ENCODE data around the gene WASHC2A. TPM values are rescaled to one million over a fixed set of nuclear protein-coding genes. Genes with fewer than 3 reads are reported as not detected.
A peak's percentile ranks its signal among the peaks of the same experiment; 100 is the strongest.
"Not testable (repeated sequence)": the region's sequence is repeated elsewhere in the genome, so short reads cannot be mapped to it uniquely, and the experiment has no call there.

WASHC2A gene
- total RNA-seq, result 10 to 100 TPM; 31.0 to 36.9 TPM

- Mint-ChIP-seq H3K4me1 (ENCODE audit: low read depth) (peaks cover 12% of the 10 kb centered on the region), H3K27ac (peak within 1 kb of the TSS; percentile 89), H3K4me3 (peak within 1 kb of the TSS; percentile 76)
- CTCF ChIA-PET; H3K36me3 Mint-ChIP-seq (ENCODE audit: low read depth); H3K9me3 Mint-ChIP-seq (ENCODE audit: insufficient read depth); H3K27me3 Mint-ChIP-seq (ENCODE audit: low read depth); POLR2A ChIA-PET: not testable (repeated sequence)
- peak; percentile 96 for ATAC-seq
- DNase-seq, result peak; percentile 95
Measured at GRCh38 chr10:50067546-50068351, at the start of gene WASHC2A. Gene WASHC2A, plus strand, starts transcription at chr10:50067954. Its CDS starts 52 bp downstream, at chr10:50068006.

GRCh38 chr10:50019279-50019678 lies 48.5 kb upstream of the WASHC2A start:
- H3K4me3 Mint-ChIP-seq; POLR2A ChIA-PET; H3K36me3 Mint-ChIP-seq (ENCODE audit: low read depth); H3K9me3 Mint-ChIP-seq (ENCODE audit: insufficient read depth); CTCF ChIA-PET; H3K27me3 Mint-ChIP-seq (ENCODE audit: low read depth); H3K4me1 Mint-ChIP-seq (ENCODE audit: low read depth); DNase-seq; H3K27ac Mint-ChIP-seq; ATAC-seq: not testable (repeated sequence)

GRCh38 chr10:50020451-50021024 lies 47.2 kb upstream of the WASHC2A start:
- H3K9me3 Mint-ChIP-seq (ENCODE audit: insufficient read depth); ATAC-seq; H3K27ac Mint-ChIP-seq; H3K4me3 Mint-ChIP-seq; DNase-seq; CTCF ChIA-PET; H3K36me3 Mint-ChIP-seq (ENCODE audit: low read depth); H3K4me1 Mint-ChIP-seq (ENCODE audit: low read depth); POLR2A ChIA-PET; H3K27me3 Mint-ChIP-seq (ENCODE audit: low read depth): not testable (repeated sequence)

GRCh38 chr10:50021646-50022045 lies 46.1 kb upstream of the WASHC2A start:
- Mint-ChIP-seq H3K36me3 (ENCODE audit: low read depth) (no peaks in the 10 kb centered on the region), H3K9me3 (ENCODE audit: insufficient read depth) (no peaks in the 10 kb centered on the region), H3K27ac (no peak overlapping the region), H3K4me1 (ENCODE audit: low read depth) (no peaks in the 10 kb centered on the region), H3K4me3 (no peak overlapping the region), H3K27me3 (ENCODE audit: low read depth) (peaks cover 15% of the 10 kb centered on the region)
- DNase-seq, result no peak
- no peak for ATAC-seq
- ChIA-PET POLR2A (no interaction called here), CTCF (no interaction called here)

- not testable (repeated sequence) for ATAC-seq
Measured at GRCh38 chr10:50024716-50025383, 42.9 kb upstream of the WASHC2A start.

GRCh38 chr10:50025627-50026026 lies 42.1 kb upstream of the WASHC2A start:
- POLR2A ChIA-PET, result no interaction called here
- no peaks in the 10 kb centered on the region for H3K4me1 Mint-ChIP-seq (ENCODE audit: low read depth)
- H3K9me3 Mint-ChIP-seq (ENCODE audit: insufficient read depth), result no peaks in the 10 kb centered on the region
- no peak for ATAC-seq
- no peak for DNase-seq
- peaks cover 15% of the 10 kb centered on the region for H3K27me3 Mint-ChIP-seq (ENCODE audit: low read depth)
- no peak overlapping the region for H3K27ac Mint-ChIP-seq
- CTCF ChIA-PET, result no interaction called here
- H3K36me3 Mint-ChIP-seq (ENCODE audit: low read depth), result no peaks in the 10 kb centered on the region
- no peak overlapping the region for H3K4me3 Mint-ChIP-seq

More at GRCh38 chr10:50024716-50025383, 42.9 kb upstream of the WASHC2A start:
- H3K4me3 Mint-ChIP-seq; H3K36me3 Mint-ChIP-seq (ENCODE audit: low read depth); H3K27ac Mint-ChIP-seq; CTCF ChIA-PET; H3K9me3 Mint-ChIP-seq (ENCODE audit: insufficient read depth); H3K4me1 Mint-ChIP-seq (ENCODE audit: low read depth); POLR2A ChIA-PET; DNase-seq: not testable (repeated sequence)
- peaks cover 15% of the 10 kb centered on the region for H3K27me3 Mint-ChIP-seq (ENCODE audit: low read depth)

- POLR2A ChIA-PET, result no interaction called here
- no peak overlapping the region for H3K27ac Mint-ChIP-seq
- H3K27me3 Mint-ChIP-seq (ENCODE audit: low read depth), result peaks cover 15% of the 10 kb centered on the region
- no peak for DNase-seq
- no peaks in the 10 kb centered on the region for H3K9me3 Mint-ChIP-seq (ENCODE audit: insufficient read depth)
- H3K36me3 Mint-ChIP-seq (ENCODE audit: low read depth), result no peaks in the 10 kb centered on the region
- H3K4me3 Mint-ChIP-seq, result no peak overlapping the region
- CTCF ChIA-PET, result no interaction called here
- no peaks in the 10 kb centered on the region for H3K4me1 Mint-ChIP-seq (ENCODE audit: low read depth)
- no peak for ATAC-seq
Measured at GRCh38 chr10:50027195-50027594, 40.6 kb upstream of the WASHC2A start.

- no peak overlapping the region for H3K4me3 Mint-ChIP-seq
- no peaks in the 10 kb centered on the region for H3K9me3 Mint-ChIP-seq (ENCODE audit: insufficient read depth)
- ChIA-PET POLR2A (no interaction called here), CTCF (no interaction called here)
- H3K27me3 Mint-ChIP-seq (ENCODE audit: low read depth), result peaks cover 8% of the 10 kb centered on the region
- DNase-seq (no peak), ATAC-seq (no peak)
- no peaks in the 10 kb centered on the region for H3K4me1 Mint-ChIP-seq (ENCODE audit: low read depth)
- no peaks in the 10 kb centered on the region for H3K36me3 Mint-ChIP-seq (ENCODE audit: low read depth)
- no peak overlapping the region for H3K27ac Mint-ChIP-seq
Measured at GRCh38 chr10:50033481-50033880, 34.3 kb upstream of the WASHC2A start.

- POLR2A ChIA-PET; CTCF ChIA-PET; H3K27ac Mint-ChIP-seq; H3K36me3 Mint-ChIP-seq (ENCODE audit: low read depth); H3K4me1 Mint-ChIP-seq (ENCODE audit: low read depth); H3K27me3 Mint-ChIP-seq (ENCODE audit: low read depth); H3K4me3 Mint-ChIP-seq; H3K9me3 Mint-ChIP-seq (ENCODE audit: insufficient read depth); DNase-seq; ATAC-seq: not testable (repeated sequence)
Measured at GRCh38 chr10:50035337-50035736, 32.4 kb upstream of the WASHC2A start.

- ChIA-PET CTCF (interaction anchor here (1.2 kb wide), 1 partner anchor 450 kb away, joined by 3 read pairs; no protein-coding TSS in a partner anchor), POLR2A (no interaction called here)
- no peak overlapping the region for H3K27ac Mint-ChIP-seq
- H3K36me3 Mint-ChIP-seq (ENCODE audit: low read depth), result no peaks in the 10 kb centered on the region
- no peak for DNase-seq
- no peaks in the 10 kb centered on the region for H3K27me3 Mint-ChIP-seq (ENCODE audit: low read depth)
- no peak overlapping the region for H3K4me3 Mint-ChIP-seq
- ATAC-seq, result no peak
- no peaks in the 10 kb centered on the region for H3K4me1 Mint-ChIP-seq (ENCODE audit: low read depth)
- no peaks in the 10 kb centered on the region for H3K9me3 Mint-ChIP-seq (ENCODE audit: insufficient read depth)
Measured at GRCh38 chr10:50044941-50045664, 22.7 kb upstream of the WASHC2A start.

GRCh38 chr10:50046457-50046856 lies 21.3 kb upstream of the WASHC2A start:
- ATAC-seq; H3K36me3 Mint-ChIP-seq (ENCODE audit: low read depth); H3K27me3 Mint-ChIP-seq (ENCODE audit: low read depth); H3K4me1 Mint-ChIP-seq (ENCODE audit: low read depth); H3K4me3 Mint-ChIP-seq; H3K27ac Mint-ChIP-seq; H3K9me3 Mint-ChIP-seq (ENCODE audit: insufficient read depth); CTCF ChIA-PET; POLR2A ChIA-PET; DNase-seq: not testable (repeated sequence)

GRCh38 chr10:50047594-50047993 lies 20.2 kb upstream of the WASHC2A start:
- H3K4me3 Mint-ChIP-seq; DNase-seq; POLR2A ChIA-PET; H3K4me1 Mint-ChIP-seq (ENCODE audit: low read depth); H3K36me3 Mint-ChIP-seq (ENCODE audit: low read depth); ATAC-seq; H3K9me3 Mint-ChIP-seq (ENCODE audit: insufficient read depth); CTCF ChIA-PET; H3K27me3 Mint-ChIP-seq (ENCODE audit: low read depth); H3K27ac Mint-ChIP-seq: not testable (repeated sequence)
